ENCODE measurements around the gene SLC6A13.

The SLC6A13 gene

GRCh38 chr12:213527-213932, 49.1 kb downstream of the SLC6A13 start:
- TF ChIP-seq CTCF (IDR thresholded peaks at IDR 0.05): no peak

- TF ChIP-seq CTCF (IDR thresholded peaks at IDR 0.05): no peak
These were observed 49.7 kb downstream of the SLC6A13 start for GRCh38 chr12:212715-213526.

- no peak for TF ChIP-seq CTCF (IDR thresholded peaks at IDR 0.05)
These were observed 50.3 kb downstream of the SLC6A13 start for GRCh38 chr12:212415-212714.

- no peak for TF ChIP-seq CTCF (IDR thresholded peaks at IDR 0.05)
These were observed 50.8 kb downstream of the SLC6A13 start for GRCh38 chr12:211639-212414.

GRCh38 chr12:211142-211465, 51.5 kb downstream of the SLC6A13 start:
- no peak for TF ChIP-seq CTCF (IDR thresholded peaks at IDR 0.05)

GRCh38 chr12:210277-211141, 52.1 kb downstream of the SLC6A13 start:
- no peak for TF ChIP-seq CTCF (IDR thresholded peaks at IDR 0.05)

GRCh38 chr12:209851-210250, 52.8 kb downstream of the SLC6A13 start:
- TF ChIP-seq CTCF (IDR thresholded peaks at IDR 0.05): no peak

Data from LNCAP (cell line).